ENCODE data around the gene PTPRT. TPM values are rescaled to one million over a fixed set of nuclear protein-coding genes. Genes with fewer than 3 reads are reported as not detected.

Gene PTPRT
- total and polyA plus RNA-seq, 2 of the 13 experiments (the other 11 are each of a cell fraction or from before 2014, with no cell fraction given), result under 0.01 to 0.09 TPM

DNA sequence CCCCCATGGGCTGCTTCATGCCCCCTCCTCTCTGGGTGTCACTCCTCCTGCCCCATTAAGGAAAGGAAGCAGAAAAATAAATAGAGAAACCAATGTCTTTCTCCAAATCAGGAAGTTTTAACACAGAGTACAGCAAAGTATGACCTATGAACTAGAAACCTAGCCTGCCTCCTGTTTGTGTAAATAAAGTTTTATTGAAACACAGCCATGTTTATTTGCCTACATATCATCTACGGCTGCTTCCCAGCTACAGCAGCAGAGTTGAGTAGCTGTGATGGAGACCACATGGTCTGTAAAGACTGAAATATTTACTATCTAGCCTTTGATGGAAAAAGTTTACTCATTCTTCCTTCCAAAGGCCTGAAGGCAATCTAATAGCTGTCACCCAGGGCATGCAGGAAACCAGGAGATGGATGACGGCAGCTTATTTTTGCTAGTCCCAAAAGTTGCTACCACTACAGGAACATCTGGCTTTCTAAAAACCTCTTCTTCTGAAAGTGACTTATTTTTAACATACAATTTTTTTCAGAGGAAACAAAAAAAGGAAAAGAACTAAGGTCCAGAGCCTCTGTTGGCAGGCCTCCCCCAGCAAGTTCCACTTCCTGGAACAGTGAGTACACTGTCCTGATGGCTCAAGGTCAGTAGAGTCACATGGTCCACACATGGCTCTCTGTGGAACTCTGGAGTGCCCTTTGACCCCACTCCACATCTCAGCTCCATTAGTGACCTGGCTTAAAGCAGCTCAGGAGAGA is 287.8 kb downstream of the PTPRT start (continued):
- TF ChIP-seq, protein P1, sequence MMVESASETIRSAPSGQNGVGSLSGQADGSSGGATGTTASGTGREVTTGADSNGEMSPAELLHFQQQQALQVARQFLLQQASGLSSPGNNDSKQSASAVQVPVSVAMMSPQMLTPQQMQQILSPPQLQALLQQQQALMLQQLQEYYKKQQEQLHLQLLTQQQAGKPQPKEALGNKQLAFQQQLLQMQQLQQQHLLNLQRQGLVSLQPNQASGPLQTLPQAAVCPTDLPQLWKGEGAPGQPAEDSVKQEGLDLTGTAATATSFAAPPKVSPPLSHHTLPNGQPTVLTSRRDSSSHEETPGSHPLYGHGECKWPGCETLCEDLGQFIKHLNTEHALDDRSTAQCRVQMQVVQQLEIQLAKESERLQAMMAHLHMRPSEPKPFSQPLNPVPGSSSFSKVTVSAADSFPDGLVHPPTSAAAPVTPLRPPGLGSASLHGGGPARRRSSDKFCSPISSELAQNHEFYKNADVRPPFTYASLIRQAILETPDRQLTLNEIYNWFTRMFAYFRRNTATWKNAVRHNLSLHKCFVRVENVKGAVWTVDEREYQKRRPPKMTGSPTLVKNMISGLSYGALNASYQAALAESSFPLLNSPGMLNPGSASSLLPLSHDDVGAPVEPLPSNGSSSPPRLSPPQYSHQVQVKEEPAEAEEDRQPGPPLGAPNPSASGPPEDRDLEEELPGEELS (CRISPR knock-in tag; IDR thresholded peaks at IDR 0.05), result no peak
- TF ChIP-seq, protein P2, sequence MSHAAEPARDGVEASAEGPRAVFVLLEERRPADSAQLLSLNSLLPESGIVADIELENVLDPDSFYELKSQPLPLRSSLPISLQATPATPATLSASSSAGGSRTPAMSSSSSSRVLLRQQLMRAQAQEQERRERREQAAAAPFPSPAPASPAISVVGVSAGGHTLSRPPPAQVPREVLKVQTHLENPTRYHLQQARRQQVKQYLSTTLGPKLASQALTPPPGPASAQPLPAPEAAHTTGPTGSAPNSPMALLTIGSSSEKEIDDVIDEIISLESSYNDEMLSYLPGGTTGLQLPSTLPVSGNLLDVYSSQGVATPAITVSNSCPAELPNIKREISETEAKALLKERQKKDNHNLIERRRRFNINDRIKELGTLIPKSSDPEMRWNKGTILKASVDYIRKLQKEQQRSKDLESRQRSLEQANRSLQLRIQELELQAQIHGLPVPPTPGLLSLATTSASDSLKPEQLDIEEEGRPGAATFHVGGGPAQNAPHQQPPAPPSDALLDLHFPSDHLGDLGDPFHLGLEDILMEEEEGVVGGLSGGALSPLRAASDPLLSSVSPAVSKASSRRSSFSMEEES (CRISPR knock-in tag; IDR thresholded peaks at IDR 0.05), result peak; percentile 76
- TF ChIP-seq, protein P3, sequence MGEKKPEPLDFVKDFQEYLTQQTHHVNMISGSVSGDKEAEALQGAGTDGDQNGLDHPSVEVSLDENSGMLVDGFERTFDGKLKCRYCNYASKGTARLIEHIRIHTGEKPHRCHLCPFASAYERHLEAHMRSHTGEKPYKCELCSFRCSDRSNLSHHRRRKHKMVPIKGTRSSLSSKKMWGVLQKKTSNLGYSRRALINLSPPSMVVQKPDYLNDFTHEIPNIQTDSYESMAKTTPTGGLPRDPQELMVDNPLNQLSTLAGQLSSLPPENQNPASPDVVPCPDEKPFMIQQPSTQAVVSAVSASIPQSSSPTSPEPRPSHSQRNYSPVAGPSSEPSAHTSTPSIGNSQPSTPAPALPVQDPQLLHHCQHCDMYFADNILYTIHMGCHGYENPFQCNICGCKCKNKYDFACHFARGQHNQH (CRISPR knock-in tag; IDR thresholded peaks at IDR 0.05), result peak; percentile 47; the same call in 1 of the 2 replicates
- TF ChIP-seq NFE2L2 (IDR thresholded peaks at IDR 0.05; ENCODE audit: low read length) (no peak), NR2F1 (CRISPR knock-in tag; IDR thresholded peaks at IDR 0.05) (peak; percentile 75 to 95), ZNF335 (CRISPR knock-in tag; IDR thresholded peaks at IDR 0.05) (no peak), PAX8 (CRISPR knock-in tag; IDR thresholded peaks at IDR 0.05; ENCODE audit: borderline replicate concordance) (no peak), ZNF484 (CRISPR knock-in tag; IDR thresholded peaks at IDR 0.05; ENCODE audit: borderline replicate concordance, low read depth) (no peak), HNF4G (IDR thresholded peaks at IDR 0.05; ENCODE audit: borderline replicate concordance, low read depth, low read length) (peak; percentile 49), HNF4G (CRISPR knock-in tag; IDR thresholded peaks at IDR 0.05; ENCODE audit: borderline replicate concordance, low read depth) (peak; percentile 32; the same call in 1 of the 2 replicates), ZNF878 (CRISPR knock-in tag; IDR thresholded peaks at IDR 0.05) (no peak), ZNF432 (CRISPR knock-in tag; IDR thresholded peaks at IDR 0.05; ENCODE audit: borderline replicate concordance) (no peak), SPEN (CRISPR knock-in tag; IDR thresholded peaks at IDR 0.05; ENCODE audit: low read depth) (no peak), RARA (CRISPR knock-in tag; IDR thresholded peaks at IDR 0.05) (peak; percentile 43; the same call in 1 of the 2 replicates)
- TF ChIP-seq, protein P4, sequence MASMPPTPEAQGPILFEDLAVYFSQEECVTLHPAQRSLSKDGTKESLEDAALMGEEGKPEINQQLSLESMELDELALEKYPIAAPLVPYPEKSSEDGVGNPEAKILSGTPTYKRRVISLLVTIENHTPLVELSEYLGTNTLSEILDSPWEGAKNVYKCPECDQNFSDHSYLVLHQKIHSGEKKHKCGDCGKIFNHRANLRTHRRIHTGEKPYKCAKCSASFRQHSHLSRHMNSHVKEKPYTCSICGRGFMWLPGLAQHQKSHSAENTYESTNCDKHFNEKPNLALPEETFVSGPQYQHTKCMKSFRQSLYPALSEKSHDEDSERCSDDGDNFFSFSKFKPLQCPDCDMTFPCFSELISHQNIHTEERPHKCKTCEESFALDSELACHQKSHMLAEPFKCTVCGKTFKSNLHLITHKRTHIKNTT (CRISPR knock-in tag; IDR thresholded peaks at IDR 0.05), result no peak
- TF ChIP-seq, protein P5, sequence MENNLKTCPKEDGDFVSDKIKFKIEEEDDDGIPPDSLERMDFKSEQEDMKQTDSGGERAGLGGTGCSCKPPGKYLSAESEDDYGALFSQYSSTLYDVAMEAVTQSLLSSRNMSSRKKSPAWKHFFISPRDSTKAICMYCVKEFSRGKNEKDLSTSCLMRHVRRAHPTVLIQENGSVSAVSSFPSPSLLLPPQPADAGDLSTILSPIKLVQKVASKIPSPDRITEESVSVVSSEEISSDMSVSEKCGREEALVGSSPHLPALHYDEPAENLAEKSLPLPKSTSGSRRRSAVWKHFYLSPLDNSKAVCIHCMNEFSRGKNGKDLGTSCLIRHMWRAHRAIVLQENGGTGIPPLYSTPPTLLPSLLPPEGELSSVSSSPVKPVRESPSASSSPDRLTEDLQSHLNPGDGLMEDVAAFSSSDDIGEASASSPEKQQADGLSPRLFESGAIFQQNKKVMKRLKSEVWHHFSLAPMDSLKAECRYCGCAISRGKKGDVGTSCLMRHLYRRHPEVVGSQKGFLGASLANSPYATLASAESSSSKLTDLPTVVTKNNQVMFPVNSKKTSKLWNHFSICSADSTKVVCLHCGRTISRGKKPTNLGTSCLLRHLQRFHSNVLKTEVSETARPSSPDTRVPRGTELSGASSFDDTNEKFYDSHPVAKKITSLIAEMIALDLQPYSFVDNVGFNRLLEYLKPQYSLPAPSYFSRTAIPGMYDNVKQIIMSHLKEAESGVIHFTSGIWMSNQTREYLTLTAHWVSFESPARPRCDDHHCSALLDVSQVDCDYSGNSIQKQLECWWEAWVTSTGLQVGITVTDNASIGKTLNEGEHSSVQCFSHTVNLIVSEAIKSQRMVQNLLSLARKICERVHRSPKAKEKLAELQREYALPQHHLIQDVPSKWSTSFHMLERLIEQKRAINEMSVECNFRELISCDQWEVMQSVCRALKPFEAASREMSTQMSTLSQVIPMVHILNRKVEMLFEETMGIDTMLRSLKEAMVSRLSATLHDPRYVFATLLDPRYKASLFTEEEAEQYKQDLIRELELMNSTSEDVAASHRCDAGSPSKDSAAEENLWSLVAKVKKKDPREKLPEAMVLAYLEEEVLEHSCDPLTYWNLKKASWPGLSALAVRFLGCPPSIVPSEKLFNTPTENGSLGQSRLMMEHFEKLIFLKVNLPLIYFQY (CRISPR knock-in tag; IDR thresholded peaks at IDR 0.05; ENCODE audit: borderline replicate concordance), result no peak
- TF ChIP-seq, protein P6, sequence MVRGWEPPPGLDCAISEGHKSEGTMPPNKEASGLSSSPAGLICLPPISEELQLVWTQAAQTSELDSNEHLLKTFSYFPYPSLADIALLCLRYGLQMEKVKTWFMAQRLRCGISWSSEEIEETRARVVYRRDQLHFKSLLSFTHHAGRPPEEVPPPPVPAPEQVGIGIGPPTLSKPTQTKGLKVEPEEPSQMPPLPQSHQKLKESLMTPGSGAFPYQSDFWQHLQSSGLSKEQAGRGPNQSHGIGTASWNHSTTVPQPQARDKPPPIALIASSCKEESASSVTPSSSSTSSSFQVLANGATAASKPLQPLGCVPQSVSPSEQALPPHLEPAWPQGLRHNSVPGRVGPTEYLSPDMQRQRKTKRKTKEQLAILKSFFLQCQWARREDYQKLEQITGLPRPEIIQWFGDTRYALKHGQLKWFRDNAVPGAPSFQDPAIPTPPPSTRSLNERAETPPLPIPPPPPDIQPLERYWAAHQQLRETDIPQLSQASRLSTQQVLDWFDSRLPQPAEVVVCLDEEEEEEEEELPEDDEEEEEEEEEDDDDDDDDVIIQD (CRISPR knock-in tag; IDR thresholded peaks at IDR 0.05; ENCODE audit: low read depth), result peak; percentile 80; the same call in 1 of the 2 replicates
